NK-92 (cell line): Measurements from ENCODE around the gene NTRK3.

Experiments
- DNase-seq: peaks from one replicate; lab custom pipeline; 2025; ENCODE audit not compliant: unreplicated experiment; lab: John Stamatoyannopoulos, UW

Gene NTRK3

DNA sequence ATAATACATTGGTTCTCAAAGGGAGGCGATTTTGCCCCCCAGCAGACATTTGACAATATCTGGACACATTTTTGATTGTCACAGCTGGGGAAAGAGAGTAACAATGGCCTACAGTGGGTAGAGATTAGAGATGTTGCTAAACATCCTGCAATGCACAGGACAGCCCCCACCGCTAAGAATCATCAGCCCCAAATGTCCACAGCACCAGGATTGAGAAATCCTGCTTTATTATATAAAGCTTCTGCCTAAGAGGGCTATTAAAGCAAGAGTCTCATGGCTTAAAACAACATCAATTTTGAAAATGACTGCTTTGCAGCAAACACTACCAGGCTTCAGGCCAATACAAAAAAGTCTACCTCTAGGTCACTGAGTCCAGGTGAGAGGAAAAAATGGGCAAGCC, 68.2 kb downstream of the NTRK3 start:
- no peak for DNase-seq

DNA sequence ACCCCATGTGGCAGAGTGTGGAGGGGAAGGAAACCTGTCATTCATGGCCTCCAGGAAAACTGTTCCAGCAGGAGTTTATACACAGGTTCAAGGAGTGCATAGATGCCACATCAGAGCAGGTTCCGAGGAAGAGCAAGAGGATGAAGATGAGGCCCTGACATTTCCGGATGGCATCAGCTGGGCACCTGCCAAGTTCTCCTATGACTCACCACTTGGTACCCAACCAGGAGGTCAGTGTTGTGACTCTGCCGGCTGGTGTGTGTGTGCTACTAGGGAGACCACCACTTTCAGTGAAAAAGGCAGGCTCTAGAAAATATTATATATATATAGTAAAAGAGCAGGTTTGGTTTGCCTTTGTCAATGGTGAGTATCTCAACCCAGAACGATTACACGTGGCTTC, 69.3 kb downstream of the NTRK3 start:
- no peak for DNase-seq

DNA sequence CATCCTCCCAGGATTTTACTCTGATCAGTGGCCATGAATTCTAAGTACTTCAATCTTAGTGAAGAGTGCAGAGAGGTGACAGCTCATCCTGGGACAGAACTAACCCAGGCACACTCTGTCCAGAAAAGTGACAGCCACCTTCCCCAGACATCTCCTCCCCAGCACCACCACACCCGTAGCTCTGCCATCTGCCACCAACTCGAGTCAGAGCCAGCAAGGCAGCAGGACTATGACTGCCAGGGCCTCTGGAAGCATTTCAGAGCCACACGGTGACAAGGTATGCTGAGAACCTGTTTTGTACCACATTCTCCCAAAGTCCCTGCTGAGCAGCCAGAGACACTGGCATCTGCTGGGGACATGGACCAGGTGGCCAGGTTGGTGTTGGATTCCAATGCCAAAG, 71.0 kb downstream of the NTRK3 start:
- DNase-seq = no peak

DNA sequence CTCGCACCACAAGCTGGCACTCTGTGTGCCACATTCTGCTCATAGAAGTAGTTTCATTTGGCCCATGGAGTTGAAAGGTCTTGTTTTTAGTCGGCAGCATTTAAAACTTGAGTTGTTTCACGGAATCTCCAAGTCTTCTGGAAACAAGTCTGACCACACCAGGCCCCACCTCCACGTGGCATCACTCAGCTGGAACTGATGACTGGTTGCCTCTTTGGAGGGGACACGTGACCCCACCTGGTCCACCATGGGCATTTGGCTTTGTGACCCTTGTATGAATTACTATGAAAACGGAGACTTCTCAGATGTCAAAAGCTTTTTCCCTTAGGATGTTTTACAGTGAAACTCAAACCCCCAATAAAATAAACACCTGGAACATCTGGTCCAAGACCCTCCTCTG, 74.9 kb downstream of the NTRK3 start:
- no peak for DNase-seq

GRCh38 chr15:88179562-88179961, 77.0 kb downstream of the NTRK3 start:
- DNase-seq = no peak

- DNase-seq = no peak
These were observed 77.9 kb downstream of the NTRK3 start for GRCh38 chr15:88178631-88179030.

DNA sequence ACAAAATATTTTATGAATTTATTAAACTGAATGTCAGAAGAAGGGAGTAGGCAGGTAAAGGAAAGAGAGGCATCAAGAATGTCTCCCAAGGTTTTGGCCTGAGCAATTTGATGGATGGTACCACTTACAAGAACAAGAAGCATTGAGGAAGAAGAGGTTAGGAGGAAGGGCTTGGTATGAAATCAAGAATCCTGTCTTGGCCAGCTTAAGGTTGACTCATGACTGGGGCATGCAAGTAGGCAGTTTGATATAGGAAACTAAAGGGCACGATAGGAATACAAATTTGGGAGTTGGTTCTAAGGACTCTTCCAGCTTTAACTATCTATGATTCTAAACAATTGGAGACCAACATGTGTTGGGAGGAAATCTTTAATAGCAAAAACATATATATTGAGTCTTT, 79.1 kb downstream of the NTRK3 start:
- DNase-seq = no peak

DNA sequence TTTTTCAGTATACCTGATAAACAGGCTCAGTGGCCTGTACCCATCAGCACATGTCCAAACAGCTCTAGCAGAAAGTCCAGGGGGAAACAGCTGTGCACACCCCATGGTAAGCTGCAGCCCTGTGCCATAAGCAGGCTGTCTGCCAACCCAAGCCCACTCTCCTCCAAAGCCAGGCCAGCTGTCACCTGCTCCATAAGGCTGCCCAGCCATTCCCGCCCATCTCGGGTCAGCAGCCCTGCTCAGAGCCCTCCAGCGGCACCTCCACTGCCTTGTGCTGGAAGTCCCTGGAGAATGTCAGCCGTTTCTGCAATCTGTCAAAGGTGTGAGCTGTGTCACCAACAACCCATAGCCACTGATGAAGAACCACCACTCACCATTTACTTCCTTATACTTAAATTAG, 82.0 kb downstream of the NTRK3 start:
- no peak for DNase-seq

GRCh38 chr15:88166082-88166993, 90.2 kb downstream of the NTRK3 start:
- no peak for DNase-seq

DNA sequence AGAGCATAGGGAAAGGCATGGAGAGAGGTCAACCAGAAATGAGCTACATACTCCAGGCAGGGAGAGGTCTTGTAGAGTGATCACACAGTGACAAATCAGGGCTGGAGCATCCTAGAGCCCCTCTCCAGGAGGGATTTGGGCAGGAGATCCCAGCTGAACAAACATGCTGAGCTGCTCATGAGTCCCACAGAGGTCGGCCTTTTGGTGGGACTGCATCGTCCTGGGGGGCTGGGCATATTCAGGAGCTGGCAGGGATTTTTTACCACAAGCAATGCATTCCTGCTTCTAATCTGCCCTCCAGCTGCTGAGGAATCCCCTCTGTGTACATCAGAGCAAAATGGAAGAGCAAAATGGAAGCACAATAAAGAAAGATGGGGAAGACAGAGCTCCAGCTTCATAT, 94.9 kb downstream of the NTRK3 start:
- no peak for DNase-seq

DNA sequence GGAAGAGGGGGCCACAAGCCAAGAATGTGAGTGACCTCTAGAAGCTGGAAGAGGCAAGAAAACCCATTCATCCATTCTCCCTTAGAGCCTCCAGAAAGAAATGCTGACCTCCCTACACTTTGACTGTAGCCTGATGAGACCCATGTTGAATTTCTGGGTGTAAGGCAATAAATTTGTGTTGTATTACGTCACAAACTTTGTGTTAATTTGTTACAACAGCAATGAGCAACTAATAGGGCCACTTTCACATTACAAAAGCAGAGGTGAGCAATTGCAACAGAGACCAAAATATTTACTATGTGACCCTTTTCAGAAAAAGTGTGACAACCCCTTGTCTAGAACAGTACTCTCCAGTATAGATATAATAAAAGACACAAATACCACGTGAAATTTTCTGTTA, 101.2 kb downstream of the NTRK3 start:
- no peak for DNase-seq

GRCh38 chr15:88152672-88153071, 103.9 kb downstream of the NTRK3 start:
- DNase-seq = no peak

GRCh38 chr15:88147760-88148159, 108.8 kb downstream of the NTRK3 start:
- no peak for DNase-seq

DNA sequence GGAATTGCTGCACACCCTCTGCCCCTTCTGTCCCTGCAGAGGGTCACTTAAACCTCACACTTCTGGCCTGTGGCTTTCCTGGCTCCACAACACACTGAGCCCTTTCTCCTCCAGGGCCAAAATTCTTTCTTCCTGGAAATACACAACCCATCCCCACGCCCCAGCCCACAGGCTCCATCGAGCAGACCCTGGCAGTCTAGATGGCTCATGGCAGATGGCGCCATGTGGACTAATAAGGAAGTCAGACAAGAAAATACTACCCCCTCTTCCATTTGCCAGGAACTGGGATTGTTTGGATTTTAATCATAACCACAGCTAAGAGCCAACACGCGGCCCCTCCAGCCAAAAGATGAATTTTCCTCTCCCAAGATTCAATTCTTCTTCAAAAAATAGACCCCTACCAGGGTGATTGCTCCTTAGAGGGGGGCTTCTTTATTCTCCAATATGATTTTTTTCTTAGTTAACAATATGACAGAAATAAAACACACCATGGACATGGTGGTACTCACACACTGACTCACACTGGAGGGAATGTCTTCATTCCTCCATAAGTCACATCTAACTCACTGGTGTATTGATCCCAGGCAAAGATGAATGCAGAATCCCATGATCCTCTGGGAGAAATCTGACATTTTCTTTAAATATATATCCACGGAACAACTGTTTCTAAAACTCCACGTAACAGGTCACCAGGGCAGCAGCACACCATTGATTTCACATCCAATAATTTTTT, 111.5 kb downstream of the NTRK3 start:
- no peak for DNase-seq

- DNase-seq = no peak
These were observed 114.4 kb downstream of the NTRK3 start for GRCh38 chr15:88142121-88142520.

DNA sequence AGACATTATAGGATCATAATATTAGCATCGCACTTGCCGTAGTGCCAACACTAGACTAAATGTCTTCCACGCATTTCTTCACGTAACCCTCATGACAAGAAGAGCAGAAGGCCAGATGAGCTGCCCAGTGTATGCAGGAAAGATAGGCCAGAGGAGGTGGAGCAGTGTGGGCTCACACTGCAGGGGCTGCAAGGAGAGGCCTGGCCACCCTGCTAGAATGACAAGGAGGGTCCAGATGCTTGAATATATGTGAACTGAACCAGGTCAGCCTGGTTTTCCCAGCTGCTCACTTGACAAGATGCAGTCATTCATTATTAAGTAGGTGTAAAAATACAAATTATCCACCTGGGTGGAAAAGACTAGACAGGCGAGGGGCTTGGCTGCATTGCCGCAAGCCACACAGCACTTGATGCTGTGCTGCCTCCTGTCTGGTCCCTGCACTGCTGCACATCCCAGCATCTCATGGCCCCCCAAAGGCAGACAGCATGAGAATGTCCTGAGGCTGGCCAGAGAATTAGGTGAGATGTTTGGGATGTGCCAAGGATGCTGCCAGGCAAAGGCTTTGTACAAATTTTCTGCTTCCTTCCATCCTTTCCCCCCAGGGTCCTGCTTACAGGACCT, 115.2 kb downstream of the NTRK3 start:
- DNase-seq = no peak

DNA sequence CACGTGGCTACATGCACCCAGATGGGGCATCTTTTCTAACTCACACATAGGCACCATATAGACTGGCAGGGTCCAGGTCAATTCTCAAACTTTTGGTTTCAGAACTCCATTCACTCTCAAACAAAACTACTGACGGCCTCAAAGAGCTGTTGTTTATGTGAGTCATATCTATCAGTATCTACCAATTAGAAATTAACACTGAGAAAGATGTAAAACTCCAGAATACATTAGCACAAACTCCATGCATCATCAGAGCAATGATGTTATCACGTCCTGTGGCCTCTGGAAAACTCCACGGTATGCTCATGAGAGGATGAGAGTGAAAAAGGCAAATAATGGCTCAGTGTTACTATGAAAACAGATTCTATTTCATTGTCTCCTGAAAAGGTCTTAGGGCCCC, 116.1 kb downstream of the NTRK3 start:
- no peak for DNase-seq

- DNase-seq = no peak
These were observed 116.6 kb downstream of the NTRK3 start for GRCh38 chr15:88139936-88140335.

DNA sequence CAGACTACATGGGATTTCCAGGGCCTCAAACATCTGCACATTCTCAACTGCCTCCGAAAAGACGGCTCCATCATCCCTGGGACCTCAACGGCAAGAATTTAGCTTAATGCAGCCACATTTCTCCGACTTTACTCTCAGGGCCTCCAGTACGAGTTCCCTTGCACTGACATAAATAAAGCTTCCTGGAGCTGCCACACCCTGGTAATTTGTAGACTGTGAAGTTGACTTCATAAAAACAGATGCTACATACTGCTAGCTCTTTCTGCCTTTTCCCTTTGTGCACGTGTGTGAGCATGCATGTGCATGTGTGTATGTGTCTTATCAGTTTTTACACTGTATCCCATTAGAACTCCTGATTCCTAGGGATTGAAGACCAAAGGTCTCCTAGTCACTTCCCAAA, 122.7 kb downstream of the NTRK3 start:
- DNase-seq = no peak

DNA sequence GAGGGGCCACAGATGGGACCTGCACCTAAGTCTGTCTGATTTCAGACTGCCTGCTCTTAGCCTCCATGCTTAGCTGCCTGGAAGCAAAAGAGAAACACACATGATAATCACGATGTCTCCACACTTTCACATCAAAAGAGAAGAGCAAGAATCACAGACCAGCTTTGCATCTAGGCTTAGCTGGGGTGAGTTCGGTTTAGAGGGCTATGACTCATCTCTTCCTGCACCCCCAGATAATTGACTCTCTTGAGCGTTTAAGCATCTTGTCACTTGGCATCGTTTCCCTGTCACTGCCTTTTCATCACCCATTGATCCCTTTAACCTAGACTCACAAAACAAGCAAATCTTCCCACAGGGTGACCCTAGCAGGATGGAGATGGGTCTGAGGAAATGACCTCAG, 124.0 kb downstream of the NTRK3 start:
- no peak for DNase-seq

DNA sequence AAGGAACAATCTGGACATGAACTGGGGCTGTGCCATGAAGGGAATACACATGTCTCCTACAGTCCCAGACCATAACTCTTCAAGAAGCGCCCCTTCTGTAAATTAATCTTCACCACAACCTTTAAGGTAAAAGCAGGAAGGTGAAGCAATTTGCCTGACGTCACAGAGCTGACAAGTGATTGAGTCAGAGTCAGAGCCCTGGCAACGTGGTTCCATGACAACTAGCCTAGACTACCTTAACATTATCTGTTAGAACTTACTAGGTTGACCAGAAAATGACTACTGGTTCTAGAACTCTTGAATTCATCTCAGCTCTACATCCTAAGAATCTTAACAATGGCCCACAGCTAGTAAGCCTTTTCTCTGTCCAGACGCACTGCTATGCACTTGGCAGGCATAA, 124.6 kb downstream of the NTRK3 start:
- DNase-seq = no peak

DNA sequence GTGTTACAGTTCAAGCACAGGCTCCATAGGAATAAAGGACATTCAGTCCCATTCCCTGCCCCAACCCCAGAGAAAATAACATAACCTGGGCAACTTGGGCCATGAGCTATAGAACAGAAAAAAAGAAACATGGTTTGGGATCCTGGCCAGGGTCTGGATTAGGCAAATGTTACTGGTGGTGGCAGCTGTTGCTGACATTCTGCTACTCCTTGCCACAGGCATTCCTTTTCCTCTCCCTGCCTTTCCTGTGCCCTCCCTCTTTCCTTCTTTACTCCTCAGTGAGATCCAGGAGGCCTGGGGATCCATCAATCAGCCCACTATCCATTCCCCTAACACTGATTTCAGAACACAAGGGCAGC, 129.1 kb downstream of the NTRK3 start:
- DNase-seq = no peak
